Measurements from ENCODE around the gene LTA4H. TPM values are rescaled to one million over a fixed set of nuclear protein-coding genes. Genes with fewer than 3 reads are reported as not detected.

Gene LTA4H
- polyA plus RNA-seq, 1 experiment: 93.6 TPM

DNA sequence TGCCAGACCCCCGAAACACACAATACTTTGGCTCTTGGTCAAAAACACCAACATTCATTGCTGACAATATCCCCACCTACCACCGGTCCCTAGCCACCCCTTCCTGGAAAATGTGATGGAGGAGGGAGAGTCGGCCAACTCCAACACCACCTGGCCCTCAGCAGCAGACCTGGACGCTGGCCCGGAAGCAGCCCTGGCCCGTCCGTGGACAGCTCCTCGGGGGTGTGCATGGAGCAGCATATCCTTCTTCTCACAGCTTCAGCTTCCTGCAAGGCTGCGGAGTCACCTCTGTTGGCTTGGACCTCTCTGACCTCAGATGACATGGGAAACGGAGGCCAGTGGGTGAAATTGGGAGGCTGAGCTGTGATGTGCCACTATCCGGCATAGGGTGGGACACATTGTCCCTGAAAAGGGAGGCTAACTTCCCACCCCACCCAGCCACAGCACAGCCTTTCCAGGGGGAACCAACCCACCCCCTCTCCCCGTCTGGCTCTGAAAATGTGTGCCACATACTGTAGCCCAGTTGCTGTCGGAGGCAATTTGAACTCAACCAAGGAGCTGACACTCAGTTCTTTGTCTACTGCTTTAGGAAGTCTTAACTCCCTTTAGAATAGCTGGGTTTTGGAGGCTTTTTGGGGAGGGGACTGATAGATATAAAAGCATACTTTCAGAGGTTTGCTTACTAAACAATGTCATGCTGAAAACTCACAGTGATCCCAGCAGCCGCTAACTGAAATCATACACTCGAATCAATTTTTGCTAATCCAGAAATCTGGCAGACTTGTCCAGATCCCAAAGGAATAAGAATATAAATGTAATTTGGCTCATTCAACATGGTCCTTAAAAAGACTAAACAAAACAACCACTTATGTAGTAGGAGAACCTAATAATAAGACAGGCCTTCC is 43.1 kb upstream of the LTA4H start:
- ChIA-PET CTCF (interaction anchor here (0.7 to 1.5 kb wide), 2 partner anchors 42 to 137 kb away, joined by 3 read pairs; no protein-coding TSS in a partner anchor), POLR2A (interaction anchor here (0.5 kb wide), 1 partner anchor 32 kb away, joined by 3 read pairs; no protein-coding TSS in a partner anchor)
- TF ChIP-seq, protein P1, sequence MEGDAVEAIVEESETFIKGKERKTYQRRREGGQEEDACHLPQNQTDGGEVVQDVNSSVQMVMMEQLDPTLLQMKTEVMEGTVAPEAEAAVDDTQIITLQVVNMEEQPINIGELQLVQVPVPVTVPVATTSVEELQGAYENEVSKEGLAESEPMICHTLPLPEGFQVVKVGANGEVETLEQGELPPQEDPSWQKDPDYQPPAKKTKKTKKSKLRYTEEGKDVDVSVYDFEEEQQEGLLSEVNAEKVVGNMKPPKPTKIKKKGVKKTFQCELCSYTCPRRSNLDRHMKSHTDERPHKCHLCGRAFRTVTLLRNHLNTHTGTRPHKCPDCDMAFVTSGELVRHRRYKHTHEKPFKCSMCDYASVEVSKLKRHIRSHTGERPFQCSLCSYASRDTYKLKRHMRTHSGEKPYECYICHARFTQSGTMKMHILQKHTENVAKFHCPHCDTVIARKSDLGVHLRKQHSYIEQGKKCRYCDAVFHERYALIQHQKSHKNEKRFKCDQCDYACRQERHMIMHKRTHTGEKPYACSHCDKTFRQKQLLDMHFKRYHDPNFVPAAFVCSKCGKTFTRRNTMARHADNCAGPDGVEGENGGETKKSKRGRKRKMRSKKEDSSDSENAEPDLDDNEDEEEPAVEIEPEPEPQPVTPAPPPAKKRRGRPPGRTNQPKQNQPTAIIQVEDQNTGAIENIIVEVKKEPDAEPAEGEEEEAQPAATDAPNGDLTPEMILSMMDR (IDR thresholded peaks at IDR 0.05; ENCODE audit: low read depth, low read length): no peak
- H3K27me3 ChIP-seq (ENCODE audit: control insufficient read depth, insufficient read depth, low read length): peaks cover 9% of the 10 kb centered on the region
- no peaks in the 10 kb centered on the region for H3K9me3 ChIP-seq (ENCODE audit: control insufficient read depth, insufficient read depth, low read length)
- H3K4me3 ChIP-seq (ENCODE audit: low read depth, low read length): no peak overlapping the region
- H3K27ac ChIP-seq (ENCODE audit: low read depth, low read length): no peak overlapping the region
- no peak for DNase-seq (ENCODE audit: low read depth, low spot score)

DNA sequence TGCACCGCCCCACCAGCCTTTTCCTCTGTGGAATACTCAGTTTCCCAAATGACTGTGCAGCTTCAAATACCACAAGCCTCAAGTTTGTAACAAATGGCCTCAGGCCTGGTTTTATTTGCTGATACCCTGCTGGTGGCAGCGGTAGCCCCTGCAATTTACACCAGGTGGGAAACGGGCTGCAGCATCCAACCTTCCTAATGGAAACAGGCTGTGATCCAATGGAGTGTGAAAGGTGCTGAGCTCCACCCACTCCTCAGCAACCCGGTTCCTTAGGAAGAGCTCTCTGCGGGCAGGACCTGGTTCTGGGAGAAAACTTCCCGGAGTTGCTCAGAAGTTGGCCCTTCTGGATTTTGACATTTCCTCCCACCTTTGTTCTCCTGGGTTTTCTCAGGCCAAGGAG is 41.7 kb upstream of the LTA4H start:
- ChIA-PET CTCF (no interaction called here), POLR2A (no interaction called here)
- TF ChIP-seq, protein P1 (IDR thresholded peaks at IDR 0.05; ENCODE audit: low read depth, low read length): no peak
- no peaks in the 10 kb centered on the region for H3K9me3 ChIP-seq (ENCODE audit: control insufficient read depth, insufficient read depth, low read length)
- DNase-seq (ENCODE audit: low read depth, low spot score): no peak
- no peak overlapping the region for H3K27ac ChIP-seq (ENCODE audit: low read depth, low read length)
- H3K4me3 ChIP-seq (ENCODE audit: low read depth, low read length): no peak overlapping the region
- H3K27me3 ChIP-seq (ENCODE audit: control insufficient read depth, insufficient read depth, low read length): peaks cover 15% of the 10 kb centered on the region

DNA sequence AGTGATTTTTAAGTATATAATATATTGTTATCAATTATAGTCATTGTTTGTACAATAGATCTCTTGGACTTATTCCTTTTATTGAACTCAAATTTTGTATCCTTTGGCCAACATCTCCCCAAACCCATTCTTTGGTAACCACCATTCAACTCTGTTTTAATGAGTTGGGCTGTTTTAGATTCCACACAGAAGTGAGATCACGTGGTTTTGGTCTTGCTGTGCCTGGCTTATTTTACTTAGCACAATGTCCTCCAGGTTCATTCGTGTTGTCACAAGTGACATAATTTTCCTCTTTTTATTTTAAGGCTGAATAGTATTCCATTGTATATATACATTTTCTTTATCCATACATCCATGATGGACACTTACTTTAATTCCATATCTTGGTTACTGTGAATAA is 40.2 kb upstream of the LTA4H start:
- DNase-seq (ENCODE audit: low read depth, low spot score): no peak
- CTCF ChIA-PET: no interaction called here
- TF ChIP-seq, protein P1 (IDR thresholded peaks at IDR 0.05; ENCODE audit: low read depth, low read length): no peak

DNA sequence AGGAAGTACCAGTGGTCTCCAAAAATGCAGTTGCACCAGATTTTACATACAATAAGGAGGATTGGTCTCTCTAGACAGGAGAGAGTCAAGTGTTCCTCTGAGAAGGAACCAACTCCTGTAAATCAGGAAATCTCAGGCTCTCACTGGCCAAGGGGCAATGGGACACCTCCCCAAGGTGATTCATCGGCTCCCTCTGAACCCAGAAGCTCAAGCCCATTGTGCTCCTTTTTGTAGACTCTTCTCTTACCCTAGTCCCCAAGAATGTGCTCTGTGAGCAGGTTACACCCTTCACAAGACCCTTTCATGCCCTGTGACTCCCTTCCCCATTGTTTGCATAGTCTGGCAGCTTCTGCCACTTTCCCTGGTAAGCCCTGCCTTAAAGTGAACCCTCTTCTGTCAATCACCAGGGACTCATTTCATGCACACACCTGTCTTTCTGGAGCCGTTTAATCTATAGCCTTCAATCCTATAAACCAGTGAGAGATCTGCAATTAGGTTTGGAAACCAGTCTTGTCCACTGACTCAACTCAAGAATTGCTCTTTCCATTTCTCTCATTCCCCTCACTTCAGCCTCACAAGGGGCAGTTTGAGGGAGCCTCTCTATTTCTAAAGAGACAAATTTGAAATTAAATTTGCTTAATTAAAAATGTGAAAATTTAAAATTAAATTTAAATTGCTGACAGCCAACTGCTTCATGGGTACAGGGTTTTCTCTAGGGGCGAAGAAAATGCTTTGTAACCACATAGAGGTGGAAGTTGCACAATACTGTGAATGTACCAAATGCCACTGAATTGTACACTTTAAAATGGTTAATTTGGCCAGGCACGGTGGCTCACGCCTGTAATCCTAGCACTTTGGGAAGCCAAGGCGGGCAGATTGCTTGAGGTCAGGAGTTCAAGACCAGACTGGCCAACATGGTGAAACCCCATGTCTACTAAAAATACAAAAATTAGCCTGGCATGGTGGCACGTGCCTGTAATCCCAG is 38.3 kb upstream of the LTA4H start:
- TF ChIP-seq, protein P1 (IDR thresholded peaks at IDR 0.05; ENCODE audit: low read depth, low read length): no peak
- Histone ChIP-seq H3K27me3 (ENCODE audit: control insufficient read depth, insufficient read depth, low read length) (peaks cover 24% of the 10 kb centered on the region), H3K9me3 (ENCODE audit: control insufficient read depth, insufficient read depth, low read length) (no peaks in the 10 kb centered on the region), H3K27ac (ENCODE audit: low read depth, low read length) (no peak overlapping the region), H3K4me3 (ENCODE audit: low read depth, low read length) (no peak overlapping the region)
- ChIA-PET CTCF (interaction anchor here (1.1 kb wide), 1 partner anchor 12 kb away, joined by 3 read pairs; no protein-coding TSS in a partner anchor), POLR2A (no interaction called here)
- no peak for DNase-seq (ENCODE audit: low read depth, low spot score)

More for the DNA sequence above, 40.2 kb upstream of the LTA4H start:
- Histone ChIP-seq H3K9me3 (ENCODE audit: control insufficient read depth, insufficient read depth, low read length) (no peaks in the 10 kb centered on the region), H3K4me3 (ENCODE audit: low read depth, low read length) (no peak overlapping the region), H3K27me3 (ENCODE audit: control insufficient read depth, insufficient read depth, low read length) (peaks cover 16% of the 10 kb centered on the region), H3K27ac (ENCODE audit: low read depth, low read length) (no peak overlapping the region)
- POLR2A ChIA-PET: no interaction called here

Measured in AG04450 (cell line).